ENCODE measurements around the gene ZNF135.
A peak's percentile ranks its signal among the peaks of the same experiment; 100 is the strongest.

The ZNF135 gene

GRCh38 chr19:58098682-58098998, 39.6 kb downstream of the ZNF135 start (continued):
- TF ChIP-seq ZNF280D (tag by site-specific recombination; IDR thresholded peaks at IDR 0.05) (peak; percentile 78; the same call in 1 of the 2 replicates), GFI1B (tag by site-specific recombination; IDR thresholded peaks at IDR 0.05) (no peak)

- Histone ChIP-seq H3K4me1 (ENCODE audit: control insufficient read depth, insufficient read depth, low read length) (no peaks in the 10 kb centered on the region), H3K36me3 (ENCODE audit: control insufficient read depth in 2 of 2, insufficient read depth in 1 of 2, low read length in 2 of 2) (no peaks in the 10 kb centered on the region), H3K4me3 (ENCODE audit: low read depth, low read length) (no peak overlapping the region), H3K27ac (ENCODE audit: extremely low read depth, low read depth, low read length) (no peak overlapping the region), H3K9me3 (ENCODE audit: control insufficient read depth, insufficient read depth, low read depth, low read length) (no peaks in the 10 kb centered on the region; the same call in none of the 2 replicates)
- TF ChIP-seq TRIM28 (IDR thresholded peaks at IDR 0.05; ENCODE audit: borderline replicate concordance, low read length) (peak; percentile 96; the same call in 1 of the 2 replicates), ZNF274 (IDR thresholded peaks at IDR 0.05; ENCODE audit: low read length) (peak; percentile 94), ZNF274 (tag by site-specific recombination; IDR thresholded peaks at IDR 0.05; ENCODE audit: borderline replicate concordance) (peak; percentile 93), ZNF140 (tag by site-specific recombination; IDR thresholded peaks at IDR 0.05) (no peak), KLF7 (tag by site-specific recombination; IDR thresholded peaks at IDR 0.05; ENCODE audit: borderline replicate concordance) (no peak), SETDB1 (IDR thresholded peaks at IDR 0.05; ENCODE audit: insufficient read length, low read length) (peak; percentile 95)
- ChIA-PET POLR2A (no interaction called here), CTCF (no interaction called here)
Measured at GRCh38 chr19:58107778-58108545, 48.9 kb downstream of the ZNF135 start.

GRCh38 chr19:58108546-58108817, 49.4 kb downstream of the ZNF135 start:
- Histone ChIP-seq H3K4me1 (ENCODE audit: control insufficient read depth, insufficient read depth, low read length) (no peaks in the 10 kb centered on the region), H3K27ac (ENCODE audit: extremely low read depth, low read depth, low read length) (no peak overlapping the region), H3K36me3 (ENCODE audit: control insufficient read depth in 2 of 2, insufficient read depth in 1 of 2, low read length in 2 of 2) (no peaks in the 10 kb centered on the region), H3K9me3 (ENCODE audit: control insufficient read depth, insufficient read depth, low read depth, low read length) (no peaks in the 10 kb centered on the region; the same call in none of the 2 replicates), H3K4me3 (ENCODE audit: low read depth, low read length) (no peak overlapping the region)
- ChIA-PET CTCF (no interaction called here), POLR2A (no interaction called here)
- TF ChIP-seq HOXD13 (CRISPR knock-in tag; IDR thresholded peaks at IDR 0.05; ENCODE audit: borderline replicate concordance) (no peak), BCL11B (tag by site-specific recombination; IDR thresholded peaks at IDR 0.05; ENCODE audit: low read depth) (no peak), SP7 (tag by site-specific recombination; IDR thresholded peaks at IDR 0.05) (no peak), ZNF274 (IDR thresholded peaks at IDR 0.05; ENCODE audit: low read length) (peak; percentile 65), ZNF274 (tag by site-specific recombination; IDR thresholded peaks at IDR 0.05; ENCODE audit: borderline replicate concordance) (peak; percentile 80; the same call in 1 of the 2 replicates), TRIM28 (IDR thresholded peaks at IDR 0.05; ENCODE audit: borderline replicate concordance, low read length) (0 out of 2 replicates have a peak, but pooled peaks have one; percentile 6), ZNF202 (tag by site-specific recombination; IDR thresholded peaks at IDR 0.05; ENCODE audit: borderline replicate concordance) (no peak)

- POLR2A ChIA-PET = no interaction called here
- Histone ChIP-seq H3K4me3 (ENCODE audit: low read depth, low read length) (no peak overlapping the region), H3K4me1 (ENCODE audit: control insufficient read depth, insufficient read depth, low read length) (no peaks in the 10 kb centered on the region)
- TF ChIP-seq ZNF76 (tag by site-specific recombination; IDR thresholded peaks at IDR 0.05; ENCODE audit: borderline replicate concordance, low read depth) (no peak), HIC1 (tag by site-specific recombination; IDR thresholded peaks at IDR 0.05) (no peak), ZBTB8A (tag by site-specific recombination; IDR thresholded peaks at IDR 0.05) (no peak), TRIM28 (IDR thresholded peaks at IDR 0.05; ENCODE audit: borderline replicate concordance, low read length) (no peak), ZNF514 (tag by site-specific recombination; IDR thresholded peaks at IDR 0.05) (no peak), ZNF548 (tag by site-specific recombination; IDR thresholded peaks at IDR 0.05) (no peak), HOXD13 (CRISPR knock-in tag; IDR thresholded peaks at IDR 0.05; ENCODE audit: borderline replicate concordance) (no peak), HOXC10 (CRISPR knock-in tag; IDR thresholded peaks at IDR 0.05) (no peak), GLI2 (tag by site-specific recombination; IDR thresholded peaks at IDR 0.05; ENCODE audit: borderline replicate concordance, low read depth) (no peak), ZNF211 (tag by site-specific recombination; IDR thresholded peaks at IDR 0.05; ENCODE audit: low read depth) (no peak), PBX3 (CRISPR knock-in tag; IDR thresholded peaks at IDR 0.05) (no peak), ZSCAN23 (tag by site-specific recombination; IDR thresholded peaks at IDR 0.05) (no peak)
Measured at GRCh38 chr19:58117841-58118575, 58.9 kb downstream of the ZNF135 start.

More at GRCh38 chr19:58117841-58118575, 58.9 kb downstream of the ZNF135 start:
- Histone ChIP-seq H3K27ac (ENCODE audit: extremely low read depth, low read depth, low read length) (no peak overlapping the region), H3K36me3 (ENCODE audit: control insufficient read depth in 2 of 2, insufficient read depth in 1 of 2, low read length in 2 of 2) (no peaks in the 10 kb centered on the region), H3K9me3 (ENCODE audit: control insufficient read depth, insufficient read depth, low read depth, low read length) (peaks cover 3% of the 10 kb centered on the region; the same call in 1 of the 2 replicates)
- CTCF ChIA-PET = no interaction called here

Data from HEK293 (cell line).